WTC11 (cell line): ENCODE measurements around the gene WNT2. TPM values are rescaled to one million over a fixed set of nuclear protein-coding genes. Genes with fewer than 3 reads are reported as not detected.

ENCODE experiments used
- ATAC-seq: fragments of 200-7000 bp; cut with Tn5 transposase; 2 replicates; pipeline ENCODE4 v1.10.0; 2021; ENCODE audit warnings: mild to moderate bottlenecking, moderate library complexity
- CTCF ChIA-PET: fragments of 300-600 bp; sonication (Branson Sonifier 250); formaldehyde crosslinking; loops from one replicate; lab custom pipeline; 2021; ENCODE audit warnings: antibody characterized with exemption; lab: Charles Lee
- POLR2A ChIA-PET: fragments of 350-600 bp; sonication (Branson Sonifier 250); formaldehyde crosslinking; loops from one replicate; lab custom pipeline; 2021; ENCODE audit warnings: antibody characterized with exemption; lab: Charles Lee
- DNase-seq: peaks from one replicate; pipeline ENCODE4 v3.0.0; 2021; ENCODE audit warnings: low spot score
- H3K27ac Mint-ChIP-seq: 2 replicates; pipeline ENCODE4 v1.8.0; 2021; ENCODE audit warnings: mixed read lengths
- H3K27me3 Mint-ChIP-seq: 2 replicates; pipeline ENCODE4 v1.8.0; 2021; ENCODE audit warnings: low read depth, mild to moderate bottlenecking, moderate library complexity, mixed read lengths
- H3K36me3 Mint-ChIP-seq: 2 replicates; pipeline ENCODE4 v1.8.0; 2021; ENCODE audit warnings: mixed read lengths
- H3K4me1 Mint-ChIP-seq: 2 replicates; pipeline ENCODE4 v1.8.0; 2022; ENCODE audit warnings: mixed read lengths
- H3K4me3 Mint-ChIP-seq: 2 replicates; pipeline ENCODE4 v1.8.0; 2021; ENCODE audit warnings: mild to moderate bottlenecking, moderate library complexity, mixed read lengths
- H3K9me3 Mint-ChIP-seq: 2 replicates; pipeline ENCODE4 v1.8.0; 2021; ENCODE audit warnings: mixed read lengths
- EMX1 ChIP-seq: fragments of 250-450 bp; sonication (Bioruptor Pico); IDR thresholded peaks from 2 replicates; pipeline ENCODE4 v1.8.0; 2021; ENCODE audit warnings: mild to moderate bottlenecking
- ERG ChIP-seq: fragments of 250-450 bp; sonication (Bioruptor Pico); IDR thresholded peaks from 2 replicates; pipeline ENCODE4 v1.8.0; 2021; ENCODE audit warnings: mild to moderate bottlenecking
- ETV6 ChIP-seq: sonication (generic); formaldehyde crosslinking; IDR thresholded peaks from 2 replicates; pipeline ENCODE4 v1.8.1; 2022; ENCODE audit warnings: mild to moderate bottlenecking, missing genetic modification reagents
- FOXK1 ChIP-seq: sonication (generic); formaldehyde crosslinking; IDR thresholded peaks from 2 replicates; pipeline ENCODE4 v1.8.0; 2022; ENCODE audit warnings: mild to moderate bottlenecking, moderate library complexity, missing genetic modification reagents
- FOXP1 ChIP-seq: sonication (generic); formaldehyde crosslinking; IDR thresholded peaks from 2 replicates; pipeline ENCODE4 v1.8.0; 2022; ENCODE audit warnings: missing genetic modification reagents, mild to moderate bottlenecking, moderate library complexity, borderline replicate concordance
- GTF2I ChIP-seq: fragments of 250-450 bp; sonication (Bioruptor Pico); conservative IDR thresholded peaks from 2 replicates; pipeline ENCODE4 v1.4.0; 2021; ENCODE audit warnings: mild to moderate bottlenecking
- HMGXB4 ChIP-seq: sonication (generic); formaldehyde crosslinking; IDR thresholded peaks from 2 replicates; pipeline ENCODE4 v1.8.1; 2023; ENCODE audit warnings: mild to moderate bottlenecking, moderate library complexity, missing genetic modification reagents
- JUN ChIP-seq: sonication (generic); formaldehyde crosslinking; IDR thresholded peaks from 2 replicates; pipeline ENCODE4 v1.8.0; 2023; ENCODE audit warnings: mild to moderate bottlenecking, missing genetic modification reagents
- NFE2L1 ChIP-seq: sonication (generic); formaldehyde crosslinking; IDR thresholded peaks from 2 replicates; pipeline ENCODE4 v1.8.1; 2023; ENCODE audit warnings: missing genetic modification reagents
- NFYB ChIP-seq: sonication (generic); formaldehyde crosslinking; conservative IDR thresholded peaks from 2 replicates; pipeline ENCODE4 v1.8.0; 2022; ENCODE audit warnings: low read depth, missing genetic modification reagents
- NR1H2 ChIP-seq: sonication (generic); formaldehyde crosslinking; IDR thresholded peaks from 2 replicates; pipeline ENCODE4 v1.9.0; 2021; ENCODE audit warnings: mild to moderate bottlenecking, moderate library complexity, missing genetic modification reagents
- PREB ChIP-seq: sonication (generic); formaldehyde crosslinking; IDR thresholded peaks from 2 replicates; pipeline ENCODE4 v1.8.1; 2022; ENCODE audit warnings: mild to moderate bottlenecking, missing genetic modification reagents, moderate library complexity, borderline replicate concordance
- RORB ChIP-seq: fragments of 250-450 bp; sonication (Bioruptor Pico); IDR thresholded peaks from 2 replicates; pipeline ENCODE4 v1.9.0; 2021; ENCODE audit warnings: mild to moderate bottlenecking
- ZNF121 ChIP-seq: sonication (generic); formaldehyde crosslinking; IDR thresholded peaks from 2 replicates; pipeline ENCODE4 v1.8.0; 2023; ENCODE audit warnings: missing genetic modification reagents
- ZNF138 ChIP-seq: sonication (generic); formaldehyde crosslinking; conservative IDR thresholded peaks from 2 replicates; pipeline ENCODE4 v1.8.1; 2022; ENCODE audit warnings: mild to moderate bottlenecking, moderate library complexity, missing genetic modification reagents
- ZNF232 ChIP-seq: sonication (generic); formaldehyde crosslinking; IDR thresholded peaks from 2 replicates; pipeline ENCODE4 v1.8.0; 2022; ENCODE audit warnings: mild to moderate bottlenecking, missing genetic modification reagents
- ZNF263 ChIP-seq: sonication (generic); formaldehyde crosslinking; IDR thresholded peaks from 2 replicates; pipeline ENCODE4 v1.8.1; 2022; ENCODE audit warnings: low read depth, mild to moderate bottlenecking, moderate library complexity, missing genetic modification reagents
- total RNA-seq: library from RNA; stranded (reverse); gene quantifications from 3 replicates; pipeline ENCODE4 v1.2.3, GENCODE V29; 2021
- TF ChIP-seq, protein P1 (sequence below): sonication (generic); formaldehyde crosslinking; IDR thresholded peaks from 2 replicates; pipeline ENCODE4 v1.8.0; 2023; ENCODE audit warnings: missing genetic modification reagents
- TF ChIP-seq, protein P2 (sequence below): sonication (generic); formaldehyde crosslinking; IDR thresholded peaks from 2 replicates; pipeline ENCODE4 v1.8.0; 2023; ENCODE audit warnings: mild to moderate bottlenecking, missing genetic modification reagents
- TF ChIP-seq, protein P3 (sequence below): fragments of 200-600 bp; IDR thresholded peaks from 2 replicates; pipeline ENCODE4 v1.8.0; 2022; ENCODE audit warnings: antibody characterized with exemption
- TF ChIP-seq, protein P4 (sequence below): sonication (generic); formaldehyde crosslinking; conservative IDR thresholded peaks from 2 replicates; pipeline ENCODE4 v1.8.1; 2023; ENCODE audit warnings: mild to moderate bottlenecking, low read depth, missing genetic modification reagents, moderate library complexity
- TF ChIP-seq, protein P5 (sequence below): sonication (generic); formaldehyde crosslinking; IDR thresholded peaks from 2 replicates; pipeline ENCODE4 v1.8.1; 2023; ENCODE audit warnings: mild to moderate bottlenecking, missing genetic modification reagents, moderate library complexity

The WNT2 gene
- total RNA-seq, 1 experiment from 2014 or later, result not detected

GRCh38 chr7:117273325-117273724 is 49.5 kb downstream of the WNT2 start:
- H3K4me1 Mint-ChIP-seq, result no peaks in the 10 kb centered on the region
- POLR2A ChIA-PET, result no interaction called here
- no peaks in the 10 kb centered on the region for H3K9me3 Mint-ChIP-seq
- H3K27ac Mint-ChIP-seq, result no peak overlapping the region
- H3K36me3 Mint-ChIP-seq, result no peaks in the 10 kb centered on the region
- H3K27me3 Mint-ChIP-seq, result no peaks in the 10 kb centered on the region
- no peak for TF ChIP-seq HMGXB4 (CRISPR knock-in tag)
- TF ChIP-seq, protein P1, sequence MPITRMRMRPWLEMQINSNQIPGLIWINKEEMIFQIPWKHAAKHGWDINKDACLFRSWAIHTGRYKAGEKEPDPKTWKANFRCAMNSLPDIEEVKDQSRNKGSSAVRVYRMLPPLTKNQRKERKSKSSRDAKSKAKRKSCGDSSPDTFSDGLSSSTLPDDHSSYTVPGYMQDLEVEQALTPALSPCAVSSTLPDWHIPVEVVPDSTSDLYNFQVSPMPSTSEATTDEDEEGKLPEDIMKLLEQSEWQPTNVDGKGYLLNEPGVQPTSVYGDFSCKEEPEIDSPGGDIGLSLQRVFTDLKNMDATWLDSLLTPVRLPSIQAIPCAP (CRISPR knock-in tag), result no peak
- no peak for TF ChIP-seq ZNF232 (CRISPR knock-in tag)
- TF ChIP-seq FOXP1 (CRISPR knock-in tag), result no peak
- TF ChIP-seq NR1H2 (CRISPR knock-in tag), result no peak
- no peak for TF ChIP-seq NFE2L1 (CRISPR knock-in tag)
- no peak for TF ChIP-seq NFYB (CRISPR knock-in tag)
- no peak for TF ChIP-seq PREB (CRISPR knock-in tag)
- no peak for TF ChIP-seq ZNF138
- TF ChIP-seq, all 79 proteins: peak for 0
- no peak for DNase-seq
- CTCF ChIA-PET, result interaction anchor here (1.3 kb wide), 1 partner anchor 61 kb away, joined by 3 read pairs; no protein-coding TSS in a partner anchor
- no peak for ATAC-seq
- H3K4me3 Mint-ChIP-seq, result no peak overlapping the region

DNA sequence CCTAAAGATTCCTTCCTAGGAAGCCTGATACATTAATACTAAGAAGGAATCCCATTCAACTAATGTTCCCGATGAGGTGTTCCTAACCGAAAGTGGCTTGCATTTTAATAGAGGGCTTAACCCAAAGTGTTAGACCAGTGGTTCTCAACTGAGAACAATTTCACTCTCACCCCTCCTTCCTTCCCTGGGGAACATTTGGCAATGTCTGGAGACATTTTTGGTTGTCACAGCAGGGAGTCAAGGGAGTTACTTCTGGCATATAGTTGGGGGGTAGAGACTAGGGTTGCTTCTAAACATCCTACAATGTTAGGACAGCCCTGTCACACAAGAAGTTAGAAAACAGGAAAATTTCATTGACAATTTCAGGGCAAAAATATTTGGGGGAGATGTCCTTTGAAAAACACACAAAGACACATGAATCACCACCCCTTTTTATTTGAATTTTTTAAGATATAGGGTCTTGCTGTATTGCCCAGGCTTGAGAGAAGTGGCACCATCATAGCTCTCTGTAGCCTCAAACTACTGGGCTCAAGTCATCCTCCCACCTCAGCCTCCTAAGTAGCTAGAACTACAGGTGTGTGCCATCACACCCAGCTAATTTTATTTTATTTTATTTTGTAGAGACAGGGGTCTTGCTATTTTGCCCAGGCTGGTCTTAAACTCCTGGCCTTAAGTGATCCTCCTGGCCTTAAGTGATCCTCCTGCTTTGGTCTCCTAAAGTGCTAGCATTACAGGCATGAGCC is 50.7 kb downstream of the WNT2 start:
- no peaks in the 10 kb centered on the region for H3K36me3 Mint-ChIP-seq
- ChIA-PET POLR2A (no interaction called here), CTCF (interaction anchor here (0.6 kb wide), 1 partner anchor 187 kb away, joined by 3 read pairs; no protein-coding TSS in a partner anchor)
- H3K4me3 Mint-ChIP-seq, result no peak overlapping the region
- no peak overlapping the region for H3K27ac Mint-ChIP-seq
- H3K9me3 Mint-ChIP-seq, result no peaks in the 10 kb centered on the region
- no peaks in the 10 kb centered on the region for H3K4me1 Mint-ChIP-seq
- H3K27me3 Mint-ChIP-seq, result no peaks in the 10 kb centered on the region
- ATAC-seq (no peak), DNase-seq (no peak)
- TF ChIP-seq, protein P2, sequence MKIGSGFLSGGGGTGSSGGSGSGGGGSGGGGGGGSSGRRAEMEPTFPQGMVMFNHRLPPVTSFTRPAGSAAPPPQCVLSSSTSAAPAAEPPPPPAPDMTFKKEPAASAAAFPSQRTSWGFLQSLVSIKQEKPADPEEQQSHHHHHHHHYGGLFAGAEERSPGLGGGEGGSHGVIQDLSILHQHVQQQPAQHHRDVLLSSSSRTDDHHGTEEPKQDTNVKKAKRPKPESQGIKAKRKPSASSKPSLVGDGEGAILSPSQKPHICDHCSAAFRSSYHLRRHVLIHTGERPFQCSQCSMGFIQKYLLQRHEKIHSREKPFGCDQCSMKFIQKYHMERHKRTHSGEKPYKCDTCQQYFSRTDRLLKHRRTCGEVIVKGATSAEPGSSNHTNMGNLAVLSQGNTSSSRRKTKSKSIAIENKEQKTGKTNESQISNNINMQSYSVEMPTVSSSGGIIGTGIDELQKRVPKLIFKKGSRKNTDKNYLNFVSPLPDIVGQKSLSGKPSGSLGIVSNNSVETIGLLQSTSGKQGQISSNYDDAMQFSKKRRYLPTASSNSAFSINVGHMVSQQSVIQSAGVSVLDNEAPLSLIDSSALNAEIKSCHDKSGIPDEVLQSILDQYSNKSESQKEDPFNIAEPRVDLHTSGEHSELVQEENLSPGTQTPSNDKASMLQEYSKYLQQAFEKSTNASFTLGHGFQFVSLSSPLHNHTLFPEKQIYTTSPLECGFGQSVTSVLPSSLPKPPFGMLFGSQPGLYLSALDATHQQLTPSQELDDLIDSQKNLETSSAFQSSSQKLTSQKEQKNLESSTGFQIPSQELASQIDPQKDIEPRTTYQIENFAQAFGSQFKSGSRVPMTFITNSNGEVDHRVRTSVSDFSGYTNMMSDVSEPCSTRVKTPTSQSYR, result no peak
- TF ChIP-seq, protein P3, sequence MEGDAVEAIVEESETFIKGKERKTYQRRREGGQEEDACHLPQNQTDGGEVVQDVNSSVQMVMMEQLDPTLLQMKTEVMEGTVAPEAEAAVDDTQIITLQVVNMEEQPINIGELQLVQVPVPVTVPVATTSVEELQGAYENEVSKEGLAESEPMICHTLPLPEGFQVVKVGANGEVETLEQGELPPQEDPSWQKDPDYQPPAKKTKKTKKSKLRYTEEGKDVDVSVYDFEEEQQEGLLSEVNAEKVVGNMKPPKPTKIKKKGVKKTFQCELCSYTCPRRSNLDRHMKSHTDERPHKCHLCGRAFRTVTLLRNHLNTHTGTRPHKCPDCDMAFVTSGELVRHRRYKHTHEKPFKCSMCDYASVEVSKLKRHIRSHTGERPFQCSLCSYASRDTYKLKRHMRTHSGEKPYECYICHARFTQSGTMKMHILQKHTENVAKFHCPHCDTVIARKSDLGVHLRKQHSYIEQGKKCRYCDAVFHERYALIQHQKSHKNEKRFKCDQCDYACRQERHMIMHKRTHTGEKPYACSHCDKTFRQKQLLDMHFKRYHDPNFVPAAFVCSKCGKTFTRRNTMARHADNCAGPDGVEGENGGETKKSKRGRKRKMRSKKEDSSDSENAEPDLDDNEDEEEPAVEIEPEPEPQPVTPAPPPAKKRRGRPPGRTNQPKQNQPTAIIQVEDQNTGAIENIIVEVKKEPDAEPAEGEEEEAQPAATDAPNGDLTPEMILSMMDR, result no peak
- TF ChIP-seq GTF2I (CRISPR knock-in tag) (no peak), FOXK1 (CRISPR knock-in tag) (no peak), RORB (no peak), ZNF263 (CRISPR knock-in tag) (no peak), NR1H2 (CRISPR knock-in tag) (no peak), ERG (CRISPR knock-in tag) (no peak), EMX1 (CRISPR knock-in tag) (no peak), NFE2L1 (CRISPR knock-in tag) (no peak), ETV6 (CRISPR knock-in tag) (no peak), JUN (CRISPR knock-in tag) (no peak), ZNF121 (CRISPR knock-in tag) (no peak)
- TF ChIP-seq, protein P4, sequence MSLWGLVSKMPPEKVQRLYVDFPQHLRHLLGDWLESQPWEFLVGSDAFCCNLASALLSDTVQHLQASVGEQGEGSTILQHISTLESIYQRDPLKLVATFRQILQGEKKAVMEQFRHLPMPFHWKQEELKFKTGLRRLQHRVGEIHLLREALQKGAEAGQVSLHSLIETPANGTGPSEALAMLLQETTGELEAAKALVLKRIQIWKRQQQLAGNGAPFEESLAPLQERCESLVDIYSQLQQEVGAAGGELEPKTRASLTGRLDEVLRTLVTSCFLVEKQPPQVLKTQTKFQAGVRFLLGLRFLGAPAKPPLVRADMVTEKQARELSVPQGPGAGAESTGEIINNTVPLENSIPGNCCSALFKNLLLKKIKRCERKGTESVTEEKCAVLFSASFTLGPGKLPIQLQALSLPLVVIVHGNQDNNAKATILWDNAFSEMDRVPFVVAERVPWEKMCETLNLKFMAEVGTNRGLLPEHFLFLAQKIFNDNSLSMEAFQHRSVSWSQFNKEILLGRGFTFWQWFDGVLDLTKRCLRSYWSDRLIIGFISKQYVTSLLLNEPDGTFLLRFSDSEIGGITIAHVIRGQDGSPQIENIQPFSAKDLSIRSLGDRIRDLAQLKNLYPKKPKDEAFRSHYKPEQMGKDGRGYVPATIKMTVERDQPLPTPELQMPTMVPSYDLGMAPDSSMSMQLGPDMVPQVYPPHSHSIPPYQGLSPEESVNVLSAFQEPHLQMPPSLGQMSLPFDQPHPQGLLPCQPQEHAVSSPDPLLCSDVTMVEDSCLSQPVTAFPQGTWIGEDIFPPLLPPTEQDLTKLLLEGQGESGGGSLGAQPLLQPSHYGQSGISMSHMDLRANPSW (CRISPR knock-in tag), result no peak
- TF ChIP-seq, protein P5, sequence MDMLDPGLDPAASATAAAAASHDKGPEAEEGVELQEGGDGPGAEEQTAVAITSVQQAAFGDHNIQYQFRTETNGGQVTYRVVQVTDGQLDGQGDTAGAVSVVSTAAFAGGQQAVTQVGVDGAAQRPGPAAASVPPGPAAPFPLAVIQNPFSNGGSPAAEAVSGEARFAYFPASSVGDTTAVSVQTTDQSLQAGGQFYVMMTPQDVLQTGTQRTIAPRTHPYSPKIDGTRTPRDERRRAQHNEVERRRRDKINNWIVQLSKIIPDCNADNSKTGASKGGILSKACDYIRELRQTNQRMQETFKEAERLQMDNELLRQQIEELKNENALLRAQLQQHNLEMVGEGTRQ (CRISPR knock-in tag), result no peak
